ENCODE data around the gene DMRT1.

DMRT1 gene

DNA sequence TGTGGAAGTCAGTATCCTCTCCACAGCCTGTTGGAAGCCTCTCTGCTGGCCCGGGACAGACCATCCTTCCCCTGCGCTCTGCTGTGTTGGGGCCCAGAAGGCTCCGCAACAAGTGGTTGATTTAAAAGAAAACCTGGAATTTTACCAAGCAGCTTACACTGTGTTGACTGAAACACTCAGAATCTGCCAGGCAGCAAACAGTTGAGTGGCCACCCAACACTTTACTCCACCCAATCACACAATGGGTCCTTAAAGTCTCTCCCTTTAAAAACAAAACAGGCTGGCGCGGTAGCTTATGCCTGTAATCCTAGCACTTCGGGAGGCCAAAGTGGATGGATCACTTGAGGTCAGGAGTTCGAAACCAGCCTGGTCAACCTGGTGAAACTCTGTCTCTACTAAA lies 107.0 kb downstream of the DMRT1 start:
- TF ChIP-seq, protein P1, sequence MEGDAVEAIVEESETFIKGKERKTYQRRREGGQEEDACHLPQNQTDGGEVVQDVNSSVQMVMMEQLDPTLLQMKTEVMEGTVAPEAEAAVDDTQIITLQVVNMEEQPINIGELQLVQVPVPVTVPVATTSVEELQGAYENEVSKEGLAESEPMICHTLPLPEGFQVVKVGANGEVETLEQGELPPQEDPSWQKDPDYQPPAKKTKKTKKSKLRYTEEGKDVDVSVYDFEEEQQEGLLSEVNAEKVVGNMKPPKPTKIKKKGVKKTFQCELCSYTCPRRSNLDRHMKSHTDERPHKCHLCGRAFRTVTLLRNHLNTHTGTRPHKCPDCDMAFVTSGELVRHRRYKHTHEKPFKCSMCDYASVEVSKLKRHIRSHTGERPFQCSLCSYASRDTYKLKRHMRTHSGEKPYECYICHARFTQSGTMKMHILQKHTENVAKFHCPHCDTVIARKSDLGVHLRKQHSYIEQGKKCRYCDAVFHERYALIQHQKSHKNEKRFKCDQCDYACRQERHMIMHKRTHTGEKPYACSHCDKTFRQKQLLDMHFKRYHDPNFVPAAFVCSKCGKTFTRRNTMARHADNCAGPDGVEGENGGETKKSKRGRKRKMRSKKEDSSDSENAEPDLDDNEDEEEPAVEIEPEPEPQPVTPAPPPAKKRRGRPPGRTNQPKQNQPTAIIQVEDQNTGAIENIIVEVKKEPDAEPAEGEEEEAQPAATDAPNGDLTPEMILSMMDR (IDR thresholded peaks at IDR 0.05; ENCODE audit: extremely low read depth, insufficient read depth, missing control alignments): no peak
- no peak for DNase-seq (ENCODE audit: low spot score)
- in situ Hi-C loops (cut with MboI; ENCODE audit: low pct_unique_long_range_greater_than_20kb, low sequenced_read_pairs, unreplicated experiment): no loop called here

DNA sequence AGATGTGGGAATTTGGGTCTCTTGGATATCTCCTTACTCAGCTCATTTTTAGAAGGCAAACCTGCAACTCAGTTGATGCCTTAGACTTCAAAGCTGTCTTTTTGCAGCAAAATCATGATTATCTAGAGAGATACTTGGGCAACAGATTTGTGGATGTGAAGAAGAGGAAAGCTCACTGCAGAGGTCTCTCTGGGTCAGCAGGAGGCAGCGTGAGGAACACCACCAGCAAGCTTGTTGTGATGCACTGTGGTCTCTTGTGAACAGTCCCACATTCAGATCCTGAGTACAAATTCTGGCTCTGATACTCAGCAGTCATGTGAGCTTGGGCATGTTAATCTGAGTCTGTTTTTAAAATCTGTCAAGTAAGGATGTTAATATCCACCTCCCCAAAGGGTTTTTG lies 108.6 kb downstream of the DMRT1 start:
- DNase-seq (ENCODE audit: low spot score): no peak
- in situ Hi-C loops (cut with MboI; ENCODE audit: low pct_unique_long_range_greater_than_20kb, low sequenced_read_pairs, unreplicated experiment): no loop called here
- TF ChIP-seq, protein P1 (IDR thresholded peaks at IDR 0.05; ENCODE audit: extremely low read depth, insufficient read depth, missing control alignments): no peak

DNA sequence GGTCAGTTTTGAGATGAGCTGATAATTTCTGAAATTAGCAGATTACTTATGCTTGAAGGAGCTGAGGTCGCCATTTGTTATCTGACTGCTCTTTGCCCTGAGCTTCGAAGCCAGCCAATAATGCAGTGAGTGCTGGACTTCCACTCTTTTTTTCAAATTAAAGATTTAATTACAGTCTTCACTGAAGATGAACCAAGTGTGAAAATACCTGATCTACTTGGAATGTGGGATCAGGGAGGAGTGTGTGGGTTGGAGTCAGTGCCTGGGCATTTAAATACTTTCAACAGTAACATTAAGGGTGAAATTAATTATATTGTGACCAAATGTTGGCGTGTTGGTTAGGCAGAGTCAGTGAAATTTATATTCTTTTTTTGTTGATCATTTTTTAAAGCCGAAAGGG lies 111.0 kb downstream of the DMRT1 start:
- TF ChIP-seq, protein P1 (IDR thresholded peaks at IDR 0.05; ENCODE audit: extremely low read depth, insufficient read depth, missing control alignments): no peak

DNA sequence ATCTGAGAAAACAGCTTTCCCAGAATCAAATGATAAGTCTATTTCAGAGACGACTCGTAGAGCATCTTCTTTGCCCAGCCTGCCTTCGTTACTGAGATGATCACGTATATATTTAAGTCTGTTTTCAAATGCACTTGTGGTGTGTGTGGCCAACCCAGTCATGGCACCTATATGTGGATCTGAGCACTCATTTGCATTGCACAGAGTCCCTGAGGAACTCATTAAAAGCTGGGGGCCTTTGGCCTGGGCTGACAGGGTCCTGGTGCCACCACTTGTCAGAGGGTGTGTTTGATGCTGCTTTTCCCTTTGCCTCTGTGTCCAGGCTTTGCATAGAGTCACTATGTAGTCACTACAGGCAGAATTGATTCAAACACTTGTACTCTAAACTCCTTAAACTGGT lies 117.6 kb downstream of the DMRT1 start:
- TF ChIP-seq, protein P1 (IDR thresholded peaks at IDR 0.05; ENCODE audit: extremely low read depth, insufficient read depth, missing control alignments): no peak
- no peak for DNase-seq (ENCODE audit: low spot score)
- in situ Hi-C loops (cut with MboI; ENCODE audit: low pct_unique_long_range_greater_than_20kb, low sequenced_read_pairs, unreplicated experiment): no loop called here

More for the DNA sequence above, 111.0 kb downstream of the DMRT1 start:
- in situ Hi-C loops (cut with MboI; ENCODE audit: low pct_unique_long_range_greater_than_20kb, low sequenced_read_pairs, unreplicated experiment): no loop called here
- no peak for DNase-seq (ENCODE audit: low spot score)

DNA sequence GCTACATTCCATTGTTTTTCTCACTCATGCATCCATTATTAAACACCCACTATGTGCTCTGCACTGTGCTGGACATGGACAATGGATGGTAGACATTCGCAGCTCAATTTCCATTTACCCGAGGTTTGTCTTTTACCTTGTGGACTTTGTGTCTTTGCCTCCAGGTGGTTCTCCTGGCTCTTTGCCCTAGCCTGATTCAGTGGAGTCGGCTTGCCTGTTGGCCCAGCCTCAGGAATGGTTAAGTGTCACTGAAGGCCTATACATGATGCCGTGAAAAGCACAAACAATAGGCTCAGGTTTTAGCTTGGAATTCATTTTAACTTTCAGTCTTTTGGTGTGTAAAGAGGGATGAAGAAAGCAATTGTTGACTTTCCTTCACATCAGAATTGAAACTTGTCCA lies 118.4 kb downstream of the DMRT1 start:
- DNase-seq (ENCODE audit: low spot score): no peak
- TF ChIP-seq, protein P1 (IDR thresholded peaks at IDR 0.05; ENCODE audit: extremely low read depth, insufficient read depth, missing control alignments): no peak
- in situ Hi-C loops (cut with MboI; ENCODE audit: low pct_unique_long_range_greater_than_20kb, low sequenced_read_pairs, unreplicated experiment): no loop called here

DNA sequence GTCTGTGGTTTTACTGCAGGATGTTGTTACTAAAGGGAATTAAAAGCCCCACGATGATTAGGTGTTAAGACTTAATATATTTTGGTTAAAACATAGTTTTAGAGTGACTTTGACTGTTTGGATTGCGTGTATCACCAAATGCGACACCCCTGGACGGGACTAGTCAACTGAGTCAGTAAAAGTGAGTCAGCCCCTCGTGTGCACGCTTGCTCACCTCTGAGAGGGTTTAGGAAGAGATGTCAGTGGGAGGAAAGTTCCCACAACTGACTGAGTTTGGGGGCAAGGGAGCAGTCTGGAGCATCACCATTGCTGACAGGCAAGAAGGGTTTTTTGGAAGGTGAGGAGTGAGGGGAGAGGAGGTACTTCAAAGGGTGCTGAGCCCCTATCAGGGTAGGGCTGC lies 120.5 kb downstream of the DMRT1 start:
- TF ChIP-seq, protein P1 (IDR thresholded peaks at IDR 0.05; ENCODE audit: extremely low read depth, insufficient read depth, missing control alignments): no peak
- DNase-seq (ENCODE audit: low spot score): no peak
- in situ Hi-C loops (cut with MboI; ENCODE audit: low pct_unique_long_range_greater_than_20kb, low sequenced_read_pairs, unreplicated experiment): no loop called here

DNA sequence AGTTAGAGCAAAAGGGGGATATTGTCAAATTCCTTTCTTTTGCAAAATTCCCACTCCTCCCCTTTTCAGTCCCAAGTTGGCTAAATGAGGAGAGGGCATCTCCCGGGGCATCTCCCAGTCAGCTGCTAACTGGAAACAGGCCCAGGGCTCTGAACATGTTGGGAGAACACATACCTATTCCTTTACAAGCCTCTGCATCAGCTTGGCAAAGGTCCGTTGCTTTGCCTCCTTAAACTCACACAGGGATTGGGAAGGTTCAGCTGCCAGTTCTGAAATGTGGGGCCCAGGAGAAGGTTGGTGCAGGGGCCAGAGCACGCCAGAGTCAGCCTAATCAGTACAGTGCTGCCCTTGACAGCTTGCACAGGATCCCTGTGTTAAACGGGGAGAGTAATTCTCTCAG lies 124.0 kb downstream of the DMRT1 start:
- in situ Hi-C loops (cut with MboI; ENCODE audit: low pct_unique_long_range_greater_than_20kb, low sequenced_read_pairs, unreplicated experiment): no loop called here
- DNase-seq (ENCODE audit: low spot score): no peak
- TF ChIP-seq, protein P1 (IDR thresholded peaks at IDR 0.05; ENCODE audit: extremely low read depth, insufficient read depth, missing control alignments): no peak
